ENCODE data around the gene HEATR5A. TPM values are rescaled to one million over a fixed set of nuclear protein-coding genes. Genes with fewer than 3 reads are reported as not detected.
A peak's percentile ranks its signal among the peaks of the same experiment; 100 is the strongest.

Gene HEATR5A
- total and polyA plus RNA-seq, 9 of the 15 experiments (the other 6 are each of a cell fraction or from before 2014, with no cell fraction given) = 8.0 to 50.9 (median 23.0) TPM

DNA sequence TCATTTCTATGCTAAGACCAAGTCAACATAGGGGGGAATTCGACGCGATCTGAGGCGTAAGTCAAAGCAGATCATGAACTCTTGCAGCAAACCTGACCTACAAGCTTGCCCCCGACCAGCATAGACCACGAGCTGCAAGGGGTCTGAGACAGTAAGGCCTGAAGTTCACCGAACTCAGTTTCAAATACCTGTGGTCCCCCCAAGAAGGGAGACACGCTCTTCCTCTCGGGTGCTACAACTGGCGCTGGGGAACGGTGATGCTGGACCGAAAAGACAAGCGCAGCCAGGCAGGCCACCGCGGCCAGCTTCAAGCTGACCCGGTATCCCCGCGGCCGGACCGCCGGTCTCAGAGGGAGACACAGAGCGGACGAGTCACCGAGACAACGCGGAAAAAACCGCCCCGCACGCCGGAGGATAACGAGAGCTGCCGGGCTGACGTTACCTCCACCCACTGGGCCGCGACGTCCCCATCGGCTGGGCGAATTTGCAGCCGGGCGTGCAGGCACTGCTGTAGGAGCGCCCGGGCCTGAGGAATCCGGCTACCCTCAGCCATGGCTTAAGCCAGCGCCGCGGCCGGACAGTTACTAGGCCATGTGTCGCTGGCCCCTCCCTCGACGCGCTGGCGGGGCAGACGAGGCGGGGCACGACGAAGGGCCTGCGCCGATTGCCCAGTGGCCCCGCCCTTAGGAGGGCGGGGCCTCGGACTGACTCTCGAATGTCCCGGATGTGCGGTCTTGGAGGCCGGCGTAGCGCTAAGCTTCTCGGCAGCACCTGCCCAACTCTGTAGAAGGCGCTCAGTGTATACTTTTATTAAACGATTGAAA lies 36.7 kb upstream of the HEATR5A start, which contains the start of gene DTD2 (continued):
- TF ChIP-seq HMGN3 (IDR thresholded peaks at IDR 0.05; ENCODE audit: borderline replicate concordance, extremely low read depth, insufficient read length, low read depth, low read length) (peak; percentile 45), ZBTB7A (IDR thresholded peaks at IDR 0.05; ENCODE audit: borderline replicate concordance, control insufficient read depth, low read depth, low read length) (no peak), ZNF584 (CRISPR knock-in tag; IDR thresholded peaks at IDR 0.05; ENCODE audit: low read depth) (no peak), ZBED1 (IDR thresholded peaks at IDR 0.05) (no peak), U2AF1 (optimal IDR thresholded peaks at IDR 0.05; ENCODE audit: low read depth, low read length) (no peak), CBX8 (IDR thresholded peaks at IDR 0.05; ENCODE audit: borderline replicate concordance, extremely low read depth, low read depth, low read length, poor library complexity, severe bottlenecking) (no peak), SAP30 (IDR thresholded peaks at IDR 0.05; ENCODE audit: borderline replicate concordance, insufficient read depth, low read depth, low read length, poor library complexity, severe bottlenecking) (peak; percentile 75), E2F3 (CRISPR knock-in tag; IDR thresholded peaks at IDR 0.05) (no peak), ZNF75A (CRISPR knock-in tag; IDR thresholded peaks at IDR 0.05) (no peak), SRSF3 (IDR thresholded peaks at IDR 0.05; ENCODE audit: insufficient read depth, low read length) (no peak), NR2C2 (CRISPR knock-in tag; IDR thresholded peaks at IDR 0.05) (no peak), NR2C2 (tag; IDR thresholded peaks at IDR 0.05) (peak; percentile 63)
- TF ChIP-seq, protein P1, sequence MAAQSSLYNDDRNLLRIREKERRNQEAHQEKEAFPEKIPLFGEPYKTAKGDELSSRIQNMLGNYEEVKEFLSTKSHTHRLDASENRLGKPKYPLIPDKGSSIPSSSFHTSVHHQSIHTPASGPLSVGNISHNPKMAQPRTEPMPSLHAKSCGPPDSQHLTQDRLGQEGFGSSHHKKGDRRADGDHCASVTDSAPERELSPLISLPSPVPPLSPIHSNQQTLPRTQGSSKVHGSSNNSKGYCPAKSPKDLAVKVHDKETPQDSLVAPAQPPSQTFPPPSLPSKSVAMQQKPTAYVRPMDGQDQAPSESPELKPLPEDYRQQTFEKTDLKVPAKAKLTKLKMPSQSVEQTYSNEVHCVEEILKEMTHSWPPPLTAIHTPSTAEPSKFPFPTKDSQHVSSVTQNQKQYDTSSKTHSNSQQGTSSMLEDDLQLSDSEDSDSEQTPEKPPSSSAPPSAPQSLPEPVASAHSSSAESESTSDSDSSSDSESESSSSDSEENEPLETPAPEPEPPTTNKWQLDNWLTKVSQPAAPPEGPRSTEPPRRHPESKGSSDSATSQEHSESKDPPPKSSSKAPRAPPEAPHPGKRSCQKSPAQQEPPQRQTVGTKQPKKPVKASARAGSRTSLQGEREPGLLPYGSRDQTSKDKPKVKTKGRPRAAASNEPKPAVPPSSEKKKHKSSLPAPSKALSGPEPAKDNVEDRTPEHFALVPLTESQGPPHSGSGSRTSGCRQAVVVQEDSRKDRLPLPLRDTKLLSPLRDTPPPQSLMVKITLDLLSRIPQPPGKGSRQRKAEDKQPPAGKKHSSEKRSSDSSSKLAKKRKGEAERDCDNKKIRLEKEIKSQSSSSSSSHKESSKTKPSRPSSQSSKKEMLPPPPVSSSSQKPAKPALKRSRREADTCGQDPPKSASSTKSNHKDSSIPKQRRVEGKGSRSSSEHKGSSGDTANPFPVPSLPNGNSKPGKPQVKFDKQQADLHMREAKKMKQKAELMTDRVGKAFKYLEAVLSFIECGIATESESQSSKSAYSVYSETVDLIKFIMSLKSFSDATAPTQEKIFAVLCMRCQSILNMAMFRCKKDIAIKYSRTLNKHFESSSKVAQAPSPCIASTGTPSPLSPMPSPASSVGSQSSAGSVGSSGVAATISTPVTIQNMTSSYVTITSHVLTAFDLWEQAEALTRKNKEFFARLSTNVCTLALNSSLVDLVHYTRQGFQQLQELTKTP (IDR thresholded peaks at IDR 0.05; ENCODE audit: low read depth in 1 of 2, partially characterized antibody in 2 of 2) = no peak
- TF ChIP-seq, protein P2, sequence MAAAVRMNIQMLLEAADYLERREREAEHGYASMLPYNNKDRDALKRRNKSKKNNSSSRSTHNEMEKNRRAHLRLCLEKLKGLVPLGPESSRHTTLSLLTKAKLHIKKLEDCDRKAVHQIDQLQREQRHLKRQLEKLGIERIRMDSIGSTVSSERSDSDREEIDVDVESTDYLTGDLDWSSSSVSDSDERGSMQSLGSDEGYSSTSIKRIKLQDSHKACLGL (CRISPR knock-in tag; IDR thresholded peaks at IDR 0.05; ENCODE audit: borderline replicate concordance, poor library complexity, severe bottlenecking) = no peak
- TF ChIP-seq, protein P3, sequence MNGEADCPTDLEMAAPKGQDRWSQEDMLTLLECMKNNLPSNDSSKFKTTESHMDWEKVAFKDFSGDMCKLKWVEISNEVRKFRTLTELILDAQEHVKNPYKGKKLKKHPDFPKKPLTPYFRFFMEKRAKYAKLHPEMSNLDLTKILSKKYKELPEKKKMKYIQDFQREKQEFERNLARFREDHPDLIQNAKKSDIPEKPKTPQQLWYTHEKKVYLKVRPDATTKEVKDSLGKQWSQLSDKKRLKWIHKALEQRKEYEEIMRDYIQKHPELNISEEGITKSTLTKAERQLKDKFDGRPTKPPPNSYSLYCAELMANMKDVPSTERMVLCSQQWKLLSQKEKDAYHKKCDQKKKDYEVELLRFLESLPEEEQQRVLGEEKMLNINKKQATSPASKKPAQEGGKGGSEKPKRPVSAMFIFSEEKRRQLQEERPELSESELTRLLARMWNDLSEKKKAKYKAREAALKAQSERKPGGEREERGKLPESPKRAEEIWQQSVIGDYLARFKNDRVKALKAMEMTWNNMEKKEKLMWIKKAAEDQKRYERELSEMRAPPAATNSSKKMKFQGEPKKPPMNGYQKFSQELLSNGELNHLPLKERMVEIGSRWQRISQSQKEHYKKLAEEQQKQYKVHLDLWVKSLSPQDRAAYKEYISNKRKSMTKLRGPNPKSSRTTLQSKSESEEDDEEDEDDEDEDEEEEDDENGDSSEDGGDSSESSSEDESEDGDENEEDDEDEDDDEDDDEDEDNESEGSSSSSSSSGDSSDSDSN (IDR thresholded peaks at IDR 0.05; ENCODE audit: borderline replicate concordance in 1 of 2, low read depth in 2 of 2, low read length in 2 of 2) = peak; percentile 75 to 95; a peak in 3 of 4 replicates
